ENCODE measurements around the gene MYO9A.

Gene MYO9A

GRCh38 chr15:71934446-71934845 is 183.5 kb downstream of the MYO9A start:
- DNase-seq (ENCODE audit: low read depth): no peak
- no peak for TF ChIP-seq CTCF (conservative IDR thresholded peaks at IDR 0.05; ENCODE audit: control insufficient read depth, insufficient read depth, low read depth, low read length)
- H3K4me3 ChIP-seq (ENCODE audit: control insufficient read depth, low read depth, low read length): no peak overlapping the region

- no peak for DNase-seq (ENCODE audit: low read depth)
- no peak overlapping the region for H3K4me3 ChIP-seq (ENCODE audit: control insufficient read depth, low read depth, low read length)
- TF ChIP-seq CTCF (conservative IDR thresholded peaks at IDR 0.05; ENCODE audit: control insufficient read depth, insufficient read depth, low read depth, low read length): no peak
Measured at GRCh38 chr15:71932689-71933088, 185.3 kb downstream of the MYO9A start.

- TF ChIP-seq CTCF (conservative IDR thresholded peaks at IDR 0.05; ENCODE audit: control insufficient read depth, insufficient read depth, low read depth, low read length): no peak
- DNase-seq (ENCODE audit: low read depth): no peak
- H3K4me3 ChIP-seq (ENCODE audit: control insufficient read depth, low read depth, low read length): no peak overlapping the region
Measured at GRCh38 chr15:71931261-71931660, 186.7 kb downstream of the MYO9A start.

GRCh38 chr15:71925145-71925544 is 192.8 kb downstream of the MYO9A start:
- DNase-seq (ENCODE audit: low read depth): no peak
- H3K4me3 ChIP-seq (ENCODE audit: control insufficient read depth, low read depth, low read length): no peak overlapping the region
- no peak for TF ChIP-seq CTCF (conservative IDR thresholded peaks at IDR 0.05; ENCODE audit: control insufficient read depth, insufficient read depth, low read depth, low read length)

GRCh38 chr15:71921191-71921590 is 196.8 kb downstream of the MYO9A start:
- no peak overlapping the region for H3K4me3 ChIP-seq (ENCODE audit: control insufficient read depth, low read depth, low read length)
- TF ChIP-seq CTCF (conservative IDR thresholded peaks at IDR 0.05; ENCODE audit: control insufficient read depth, insufficient read depth, low read depth, low read length): no peak
- peak; percentile 23 for DNase-seq (ENCODE audit: low read depth)

- DNase-seq (ENCODE audit: low read depth): no peak
- no peak for TF ChIP-seq CTCF (conservative IDR thresholded peaks at IDR 0.05; ENCODE audit: control insufficient read depth, insufficient read depth, low read depth, low read length)
- H3K4me3 ChIP-seq (ENCODE audit: control insufficient read depth, low read depth, low read length): no peak overlapping the region
Measured at GRCh38 chr15:71920573-71920972, 197.4 kb downstream of the MYO9A start.

- DNase-seq (ENCODE audit: low read depth): no peak
- H3K4me3 ChIP-seq (ENCODE audit: control insufficient read depth, low read depth, low read length): no peak overlapping the region
- TF ChIP-seq CTCF (conservative IDR thresholded peaks at IDR 0.05; ENCODE audit: control insufficient read depth, insufficient read depth, low read depth, low read length): no peak
Measured at GRCh38 chr15:71916834-71917233, 201.1 kb downstream of the MYO9A start.

All from fibroblast of mammary gland (primary cell).